Measurements from ENCODE around the gene SHTN1. TPM values are rescaled to one million over a fixed set of nuclear protein-coding genes. Genes with fewer than 3 reads are reported as not detected.

Gene SHTN1
- total and polyA plus RNA-seq, 10 of the 15 experiments (the other 5 are each of a cell fraction or from before 2014, with no cell fraction given), result 0.79 to 4.0 (median 2.0) TPM

GRCh38 chr10:117003336-117003735, 1.7 kb downstream of the SHTN1 start:
- CTCF ChIA-PET, result no interaction called here
- POLR2A ChIA-PET, result no interaction called here
- DNase-seq (ENCODE audit: low read depth, low spot score), result no peak
- Histone ChIP-seq H3K36me3 (ENCODE audit: control insufficient read depth in 2 of 2, insufficient read depth in 2 of 2, low read length in 1 of 2) (no peaks in the 10 kb centered on the region), H3K27me3 (replicated peaks in 1 of 2; ENCODE audit: control insufficient read depth in 2 of 2, insufficient read depth in 2 of 2, low read length in 1 of 2) (peaks cover 3 to 9% of the 10 kb centered on the region in 2 experiments; a peak in 3 of 4 replicates), H4K20me1 (ENCODE audit: control insufficient read depth, insufficient read depth) (no peaks in the 10 kb centered on the region), H3K4me1 (ENCODE audit: control insufficient read depth, insufficient read depth, low read length) (no peaks in the 10 kb centered on the region), H3K79me2 (ENCODE audit: control insufficient read depth, insufficient read depth, low read length) (no peaks in the 10 kb centered on the region), H3K4me3 (no peak overlapping the region), H3K9ac (ENCODE audit: control insufficient read depth, insufficient read depth, low read length) (no peak overlapping the region), H3K27ac (ENCODE audit: control insufficient read depth, insufficient read depth) (no peak overlapping the region), H3K4me2 (ENCODE audit: control insufficient read depth, insufficient read depth) (no peak overlapping the region), H2AFZ (ENCODE audit: control insufficient read depth, low read depth, low read length) (no peak overlapping the region), H3K9me3 (replicated peaks; ENCODE audit: control insufficient read depth, insufficient read depth, low read length) (no peaks in the 10 kb centered on the region)
- no TSS peak for BruUV-seq (replicated peaks)
- RAD21 ChIA-PET (ENCODE audit: unreplicated experiment), result no interaction called here
- no peak for TF ChIP-seq NKRF (conservative IDR thresholded peaks at IDR 0.05)
- no peak for TF ChIP-seq RELB (IDR thresholded peaks at IDR 0.05; ENCODE audit: low read depth)
- no peak for TF ChIP-seq ATF3 (IDR thresholded peaks at IDR 0.05; ENCODE audit: borderline replicate concordance, extremely low read depth, low read depth, low read length)
- ATAC-seq, result no peak
- intact Hi-C loops (cut with micrococcal nuclease; ENCODE audit: unreplicated experiment) (no loop called here), in situ Hi-C loops (cut with MboI) (no loop called here)
- SMC1A ChIA-PET (ENCODE audit: uncharacterized antibody, unreplicated experiment), result no interaction called here
- FAIRE-seq, result no peak
- 85% methylated on average over 6 of the region's 6 CpGs for WGBS (ENCODE audit: insufficient coverage, insufficient replicate concordance, low lambda C conversion rate, missing lambda C conversion rate)

All from GM12878 (cell line).